Esophagus muscularis mucosa (tissue), 4 donors: ENCODE measurements around the gene LIPC. TPM values are rescaled to one million over a fixed set of nuclear protein-coding genes. Genes with fewer than 3 reads are reported as not detected.
A peak's percentile ranks its signal among the peaks of the same experiment; 100 is the strongest.

Experiments
- DNase-seq: peaks from one replicate; pipeline ENCODE4 v3.0.0-alpha.2; 2017; ENCODE audit errors: extremely low spot score
- H3K27ac ChIP-seq, 4 donors: fragments of 200-600 bp; sonication (generic); replicated peaks in 1 of 4; 1 replicate in 3 of 4; 2 replicates in 1 of 4; pipeline ENCODE4 v1.5.1; 2016 to 2019; ENCODE audit warnings: mild to moderate bottlenecking in 1 of 4
- H3K27me3 ChIP-seq, 4 donors: fragments of 200-600 bp; sonication (generic); one replicate each; pipeline versions ENCODE4 v1.5.1 to v1.6.0; 2016 to 2019
- H3K36me3 ChIP-seq, 4 donors: fragments of 200-600 bp; sonication (generic); one replicate each; pipeline ENCODE4 v1.5.1; 2016 to 2019
- H3K4me1 ChIP-seq, 4 donors: fragments of 200-600 bp; sonication (generic); one replicate each; pipeline ENCODE4 v1.5.1; 2016 to 2019
- H3K4me3 ChIP-seq, 4 donors: fragments of 200-600 bp; sonication (generic); 1 replicate in 2 of 4; 2 replicates in 2 of 4; pipeline ENCODE4 v1.5.1; 2016 to 2019; ENCODE audit warnings: mild to moderate bottlenecking in 4 of 4, moderate library complexity in 1 of 4
- H3K9me3 ChIP-seq, 4 donors: fragments of 200-600 bp; sonication (generic); 1 replicate in 3 of 4; 2 replicates in 1 of 4; pipeline ENCODE4 v1.5.1; 2016 to 2019
- CTCF ChIP-seq, 3 experiments: fragments of 200-600 bp in 2 of 3; fragments of 450-650 bp in 1 of 3; sonication (generic) in 2 of 3; IDR thresholded peaks; one replicate each; pipeline ENCODE4 v1.5.1; 2017 to 2019; ENCODE audit warnings: antibody characterized with exemption in 3 of 3, mild to moderate bottlenecking in 2 of 3, moderate library complexity in 1 of 3
- EP300 ChIP-seq: sonication (generic); formaldehyde crosslinking; IDR thresholded peaks from one replicate; pipeline ENCODE4 v1.6.1; 2017; ENCODE audit warnings: antibody characterized with exemption
- POLR2A ChIP-seq: fragments of 450-650 bp; IDR thresholded peaks from one replicate; pipeline ENCODE4 v1.6.1; 2017; ENCODE audit warnings: antibody characterized with exemption, moderate library complexity, mild to moderate bottlenecking, low read depth
- POLR2AphosphoS5 ChIP-seq, 2 donors: sonication (generic); formaldehyde crosslinking; IDR thresholded peaks; one replicate each; pipeline ENCODE4 v1.6.1; 2017; ENCODE audit warnings: antibody characterized with exemption in 2 of 2
- WGBS: methylation state at CpG from one replicate; pipeline ENCODE4 v1.1.5; 2018; 5-methylcytosine and 5-hydroxymethylcytosine counted together
- intact Hi-C: fragments of 100-400 bp; cut with DNase I; formaldehyde crosslinking; loops from one replicate; pipeline ENCODE4 v1.15.1; 2023
- total RNA-seq, 4 donors: library from RNA; depleted of rRNA; stranded (reverse); fragments of >200 nt; gene quantifications; one replicate each; pipeline versions ENCODE4 v1.1.0 to v1.2.1, GENCODE V29; 2016

LIPC gene
- total RNA-seq, 4 donors from 2014 or later: 0.06 to 0.63 (median 0.37) TPM

DNA sequence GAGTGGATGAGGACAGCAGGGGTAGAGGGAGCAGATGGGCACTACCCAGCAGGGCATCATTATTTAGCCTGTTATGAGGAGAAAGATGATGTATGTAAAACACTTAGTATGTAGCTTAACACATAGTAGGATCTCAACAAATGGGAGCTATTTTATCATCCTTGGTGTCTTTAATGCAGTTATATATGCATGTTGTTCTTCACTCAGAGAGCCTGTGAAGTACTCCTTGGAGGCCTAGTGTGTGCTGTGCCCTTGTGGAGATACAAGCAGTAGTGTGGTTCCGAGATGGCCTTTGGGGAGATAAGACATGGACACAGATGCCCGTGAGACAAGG lies 124.2 kb downstream of the LIPC start:
- intact Hi-C loops: no loop called here
- WGBS: 77% methylated on average over 2 of the region's 2 CpGs
- H3K27ac ChIP-seq: no peak overlapping the region
- TF ChIP-seq POLR2AphosphoS5 (IDR thresholded peaks at IDR 0.05) (no peak), POLR2A (no peak)
- no peaks in the 10 kb centered on the region for H3K9me3 ChIP-seq
- DNase-seq: no peak
- no peaks in the 10 kb centered on the region for H3K27me3 ChIP-seq
- no peaks in the 10 kb centered on the region for H3K36me3 ChIP-seq
- peaks cover 0 to 18% (median 15%) of the 10 kb centered on the region in 4 donors for H3K4me1 ChIP-seq
- H3K4me3 ChIP-seq: no peak overlapping the region

GRCh38 chr15:58556541-58556940 lies 124.8 kb downstream of the LIPC start:
- Histone ChIP-seq H3K36me3 (no peaks in the 10 kb centered on the region), H3K27me3 (no peaks in the 10 kb centered on the region), H3K4me3 (no peak overlapping the region), H3K27ac (no peak overlapping the region), H3K4me1 (peaks cover 0 to 12% (median 11%) of the 10 kb centered on the region in 4 donors), H3K9me3 (no peaks in the 10 kb centered on the region)
- DNase-seq: no peak
- intact Hi-C loops: no loop called here
- WGBS: 87% methylated on average over 3 of the region's 3 CpGs
- TF ChIP-seq POLR2A (no peak), CTCF (IDR thresholded peaks at IDR 0.05) (no peak), POLR2AphosphoS5 (IDR thresholded peaks at IDR 0.05) (no peak)

GRCh38 chr15:58558777-58559176 lies 127.0 kb downstream of the LIPC start:
- no peak overlapping the region for H3K27ac ChIP-seq
- no peak for TF ChIP-seq EP300
- no peak for TF ChIP-seq POLR2A
- H3K9me3 ChIP-seq: no peaks in the 10 kb centered on the region
- 95% methylated on average over 1 of the region's 1 CpG for WGBS
- no peak for DNase-seq
- intact Hi-C loops: no loop called here
- no peaks in the 10 kb centered on the region for H3K4me1 ChIP-seq
- no peak overlapping the region for H3K4me3 ChIP-seq
- no peaks in the 10 kb centered on the region for H3K36me3 ChIP-seq
- H3K27me3 ChIP-seq: no peaks in the 10 kb centered on the region

GRCh38 chr15:58559904-58560588 lies 128.3 kb downstream of the LIPC start:
- DNase-seq: peak; percentile 14
- intact Hi-C loops: no loop called here
- no peaks in the 10 kb centered on the region for H3K4me1 ChIP-seq
- H3K4me3 ChIP-seq: no peak overlapping the region
- H3K27me3 ChIP-seq: no peaks in the 10 kb centered on the region
- H3K36me3 ChIP-seq: no peaks in the 10 kb centered on the region
- H3K9me3 ChIP-seq: no peaks in the 10 kb centered on the region
- no peak overlapping the region for H3K27ac ChIP-seq
- TF ChIP-seq EP300 (no peak), CTCF (IDR thresholded peaks at IDR 0.05) (no peak), POLR2AphosphoS5 (IDR thresholded peaks at IDR 0.05) (no peak), POLR2A (no peak)
- WGBS: 77% methylated on average over 6 of the region's 6 CpGs

- Histone ChIP-seq H3K27me3 (no peaks in the 10 kb centered on the region), H3K4me3 (no peak overlapping the region), H3K27ac (no peak overlapping the region), H3K36me3 (no peaks in the 10 kb centered on the region), H3K9me3 (no peaks in the 10 kb centered on the region), H3K4me1 (no peaks in the 10 kb centered on the region)
- 0% methylated on average over 1 of the region's 1 CpG for WGBS
- intact Hi-C loops: no loop called here
- no peak for DNase-seq
- TF ChIP-seq POLR2AphosphoS5 (IDR thresholded peaks at IDR 0.05): no peak
- no peak for TF ChIP-seq EP300
- no peak for TF ChIP-seq CTCF (IDR thresholded peaks at IDR 0.05)
- no peak for TF ChIP-seq POLR2A
Measured at GRCh38 chr15:58561321-58561720, 129.5 kb downstream of the LIPC start.

DNA sequence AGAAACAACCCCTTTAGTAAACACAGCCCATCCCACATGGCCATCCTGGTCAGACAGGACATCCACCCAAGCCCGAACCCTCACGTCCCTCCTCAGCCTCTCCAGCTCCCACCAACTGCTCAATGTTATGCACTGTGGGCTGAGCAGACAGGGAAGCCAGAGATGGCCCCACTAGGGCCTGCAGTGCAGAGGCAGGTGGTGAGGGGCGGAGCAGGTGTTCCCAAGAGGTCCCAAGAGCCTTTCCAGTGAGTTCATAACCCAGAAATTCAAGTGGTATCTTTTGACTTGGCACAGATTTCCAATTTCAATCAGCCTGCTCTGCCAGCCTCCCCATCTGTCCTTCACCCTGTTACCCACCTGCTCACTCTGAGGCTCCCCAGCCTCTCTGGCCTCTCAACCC lies 130.3 kb downstream of the LIPC start:
- Histone ChIP-seq H3K9me3 (no peaks in the 10 kb centered on the region), H3K4me3 (no peak overlapping the region), H3K36me3 (no peaks in the 10 kb centered on the region), H3K27ac (no peak overlapping the region), H3K27me3 (no peaks in the 10 kb centered on the region), H3K4me1 (no peaks in the 10 kb centered on the region)
- DNase-seq: no peak
- 64% methylated on average over 2 of the region's 3 CpGs for WGBS
- TF ChIP-seq POLR2A: no peak
- no peak for TF ChIP-seq EP300
- TF ChIP-seq CTCF (IDR thresholded peaks at IDR 0.05): no peak
- TF ChIP-seq POLR2AphosphoS5 (IDR thresholded peaks at IDR 0.05): no peak
- intact Hi-C loops: no loop called here
